Activated naive CD8-positive, alpha-beta T cell treated with anti-CD3 and anti-CD28 coated beads, Interleukin-2, amount 50 U/mL, for 24 hours (primary cell): ENCODE measurements around the gene OR52E2.
"Not testable (repeated sequence)": the region's sequence is repeated elsewhere in the genome, so short reads cannot be mapped to it uniquely, and the experiment has no call there.

ENCODE experiments used
- ATAC-seq: fragments of 150-1000 bp; cut with Tn5 transposase; one replicate; pipeline ENCODE4 v1.10.0; 2021
- DNase-seq: peaks from one replicate; pipeline ENCODE4 v3.0.0; 2021
- H3K27ac Mint-ChIP-seq: one replicate; pipeline ENCODE4 v1.8.0; 2021; ENCODE audit warnings: mild to moderate bottlenecking, mixed read lengths
- H3K27me3 Mint-ChIP-seq: one replicate; pipeline ENCODE4 v1.8.0; 2021; ENCODE audit warnings: mixed read lengths
- H3K36me3 Mint-ChIP-seq: one replicate; pipeline ENCODE4 v1.8.0; 2021; ENCODE audit warnings: low read depth, mixed read lengths
- H3K4me1 Mint-ChIP-seq: one replicate; pipeline ENCODE4 v1.8.0; 2021; ENCODE audit warnings: mixed read lengths
- H3K4me3 Mint-ChIP-seq: one replicate; pipeline ENCODE4 v1.8.0; 2021; ENCODE audit warnings: mild to moderate bottlenecking, moderate library complexity, mixed read lengths
- H3K9me3 Mint-ChIP-seq: one replicate; pipeline ENCODE4 v1.8.0; 2021; ENCODE audit warnings: mixed read lengths

OR52E2 gene

GRCh38 chr11:5059391-5059790, at the start of gene OR52E2:
Gene OR52E2 (minus strand): TSS chr11:5059627. CDS start chr11:5059627, 0 bp downstream.
- Mint-ChIP-seq H3K27me3 (peaks cover 3% of the 10 kb centered on the region), H3K4me3 (no peak within 1 kb of the TSS), H3K36me3 (no peaks in the 10 kb centered on the region), H3K4me1 (no peaks in the 10 kb centered on the region), H3K27ac (no peak within 1 kb of the TSS), H3K9me3 (peaks cover 5% of the 10 kb centered on the region)
- ATAC-seq (no peak), DNase-seq (no peak)

GRCh38 chr11:5107285-5107684, 47.9 kb upstream of the OR52E2 start:
- no peaks in the 10 kb centered on the region for H3K36me3 Mint-ChIP-seq
- DNase-seq (no peak), ATAC-seq (no peak)
- no peaks in the 10 kb centered on the region for H3K4me1 Mint-ChIP-seq
- no peak overlapping the region for H3K27ac Mint-ChIP-seq
- H3K27me3 Mint-ChIP-seq: peaks cover 4% of the 10 kb centered on the region
- H3K9me3 Mint-ChIP-seq: no peaks in the 10 kb centered on the region
- H3K4me3 Mint-ChIP-seq: no peak overlapping the region

GRCh38 chr11:5103066-5103465, 43.6 kb upstream of the OR52E2 start:
- DNase-seq: no peak
- Mint-ChIP-seq H3K4me1 (no peaks in the 10 kb centered on the region), H3K36me3 (no peaks in the 10 kb centered on the region), H3K4me3 (no peak overlapping the region), H3K9me3 (no peaks in the 10 kb centered on the region), H3K27ac (no peak overlapping the region), H3K27me3 (peaks cover 5% of the 10 kb centered on the region)
- ATAC-seq: no peak

- Mint-ChIP-seq H3K27me3 (peaks cover 5% of the 10 kb centered on the region), H3K36me3 (no peaks in the 10 kb centered on the region), H3K9me3 (no peaks in the 10 kb centered on the region), H3K4me3 (no peak overlapping the region), H3K4me1 (no peaks in the 10 kb centered on the region), H3K27ac (no peak overlapping the region)
- no peak for DNase-seq
- ATAC-seq: no peak
Measured at GRCh38 chr11:5102246-5102645, 42.8 kb upstream of the OR52E2 start.

GRCh38 chr11:5096011-5096410, 36.6 kb upstream of the OR52E2 start:
- Mint-ChIP-seq H3K4me3 (no peak overlapping the region), H3K27ac (no peak overlapping the region), H3K4me1 (no peaks in the 10 kb centered on the region), H3K27me3 (peaks cover 3% of the 10 kb centered on the region), H3K36me3 (no peaks in the 10 kb centered on the region), H3K9me3 (peaks cover 4% of the 10 kb centered on the region)
- DNase-seq (no peak), ATAC-seq (no peak)

- peak; percentile 20 for ATAC-seq
- no peak overlapping the region for H3K4me3 Mint-ChIP-seq
- H3K27me3 Mint-ChIP-seq: no peaks in the 10 kb centered on the region
- DNase-seq: no peak
- no peaks in the 10 kb centered on the region for H3K36me3 Mint-ChIP-seq
- no peak overlapping the region for H3K27ac Mint-ChIP-seq
- no peaks in the 10 kb centered on the region for H3K4me1 Mint-ChIP-seq
- H3K9me3 Mint-ChIP-seq: peaks cover 4% of the 10 kb centered on the region
Measured at GRCh38 chr11:5092821-5093585, 33.6 kb upstream of the OR52E2 start.

- Mint-ChIP-seq H3K9me3 (peaks cover 4% of the 10 kb centered on the region), H3K27ac (no peak overlapping the region), H3K36me3 (no peaks in the 10 kb centered on the region), H3K4me3 (no peak overlapping the region), H3K4me1 (no peaks in the 10 kb centered on the region), H3K27me3 (no peaks in the 10 kb centered on the region)
- ATAC-seq: no peak
- DNase-seq: no peak
Measured at GRCh38 chr11:5090668-5091067, 31.2 kb upstream of the OR52E2 start.

GRCh38 chr11:5088556-5088955, 29.1 kb upstream of the OR52E2 start:
- ATAC-seq: no peak

GRCh38 chr11:5083602-5084001, 24.2 kb upstream of the OR52E2 start:
- Mint-ChIP-seq H3K4me3 (no peak overlapping the region), H3K36me3 (no peaks in the 10 kb centered on the region), H3K27ac (no peak overlapping the region), H3K27me3 (no peaks in the 10 kb centered on the region), H3K4me1 (no peaks in the 10 kb centered on the region), H3K9me3 (no peaks in the 10 kb centered on the region)
- DNase-seq (no peak), ATAC-seq (no peak)

More at GRCh38 chr11:5088556-5088955, 29.1 kb upstream of the OR52E2 start:
- Mint-ChIP-seq H3K4me3 (no peak overlapping the region), H3K9me3 (peaks cover 4% of the 10 kb centered on the region), H3K4me1 (no peaks in the 10 kb centered on the region), H3K36me3 (no peaks in the 10 kb centered on the region), H3K27me3 (no peaks in the 10 kb centered on the region), H3K27ac (no peak overlapping the region)
- no peak for DNase-seq

- no peaks in the 10 kb centered on the region for H3K27me3 Mint-ChIP-seq
- ATAC-seq (no peak), DNase-seq (no peak)
- H3K4me1 Mint-ChIP-seq: no peaks in the 10 kb centered on the region
- no peaks in the 10 kb centered on the region for H3K36me3 Mint-ChIP-seq
- no peaks in the 10 kb centered on the region for H3K9me3 Mint-ChIP-seq
- H3K4me3 Mint-ChIP-seq: no peak overlapping the region
- no peak overlapping the region for H3K27ac Mint-ChIP-seq
Measured at GRCh38 chr11:5081405-5081804, 22.0 kb upstream of the OR52E2 start.

- Mint-ChIP-seq H3K36me3 (no peaks in the 10 kb centered on the region), H3K4me1 (no peaks in the 10 kb centered on the region), H3K9me3 (no peaks in the 10 kb centered on the region), H3K27me3 (peaks cover 6% of the 10 kb centered on the region), H3K4me3 (no peak overlapping the region), H3K27ac (no peak overlapping the region)
- no peak for ATAC-seq
- no peak for DNase-seq
Measured at GRCh38 chr11:5071799-5072198, 12.4 kb upstream of the OR52E2 start.

- H3K36me3 Mint-ChIP-seq: no peaks in the 10 kb centered on the region
- no peak within 1 kb of the TSS for H3K27ac Mint-ChIP-seq
- no peak within 1 kb of the TSS for H3K4me3 Mint-ChIP-seq
- no peak for ATAC-seq
- DNase-seq: no peak
- H3K27me3 Mint-ChIP-seq: no peaks in the 10 kb centered on the region
- H3K4me1 Mint-ChIP-seq: no peaks in the 10 kb centered on the region
- H3K9me3 Mint-ChIP-seq: no peaks in the 10 kb centered on the region
Measured at GRCh38 chr11:5069272-5069671, 9.8 kb upstream of the OR52E2 start, which contains the start of gene OR52E1. Gene OR52E1 (plus strand): TSS chr11:5069572.

GRCh38 chr11:5065027-5065426, 5.6 kb upstream of the OR52E2 start:
- no peaks in the 10 kb centered on the region for H3K27me3 Mint-ChIP-seq
- DNase-seq (no peak), ATAC-seq (no peak)
- H3K27ac Mint-ChIP-seq: no peak overlapping the region
- no peaks in the 10 kb centered on the region for H3K9me3 Mint-ChIP-seq
- H3K4me1 Mint-ChIP-seq: no peaks in the 10 kb centered on the region
- H3K36me3 Mint-ChIP-seq: no peaks in the 10 kb centered on the region
- no peak overlapping the region for H3K4me3 Mint-ChIP-seq

- not testable (repeated sequence) for H3K27ac Mint-ChIP-seq, H3K27me3 Mint-ChIP-seq, H3K4me3 Mint-ChIP-seq, DNase-seq, ATAC-seq, H3K36me3 Mint-ChIP-seq, H3K4me1 Mint-ChIP-seq, H3K9me3 Mint-ChIP-seq
Measured at GRCh38 chr11:5058679-5059078, 748 bp downstream of the OR52E2 start.

GRCh38 chr11:5046754-5047330, 12.6 kb downstream of the OR52E2 start:
- DNase-seq: no peak
- H3K36me3 Mint-ChIP-seq: no peaks in the 10 kb centered on the region
- H3K27me3 Mint-ChIP-seq: no peaks in the 10 kb centered on the region
- no peak for ATAC-seq
- no peaks in the 10 kb centered on the region for H3K9me3 Mint-ChIP-seq
- no peak overlapping the region for H3K4me3 Mint-ChIP-seq
- no peak overlapping the region for H3K27ac Mint-ChIP-seq
- H3K4me1 Mint-ChIP-seq: no peaks in the 10 kb centered on the region
